ENCODE data around the gene OR6S1.
A peak's percentile ranks its signal among the peaks of the same experiment; 100 is the strongest.
"Not testable (repeated sequence)": the region's sequence is repeated elsewhere in the genome, so short reads cannot be mapped to it uniquely, and the experiment has no call there.

The OR6S1 gene

DNA sequence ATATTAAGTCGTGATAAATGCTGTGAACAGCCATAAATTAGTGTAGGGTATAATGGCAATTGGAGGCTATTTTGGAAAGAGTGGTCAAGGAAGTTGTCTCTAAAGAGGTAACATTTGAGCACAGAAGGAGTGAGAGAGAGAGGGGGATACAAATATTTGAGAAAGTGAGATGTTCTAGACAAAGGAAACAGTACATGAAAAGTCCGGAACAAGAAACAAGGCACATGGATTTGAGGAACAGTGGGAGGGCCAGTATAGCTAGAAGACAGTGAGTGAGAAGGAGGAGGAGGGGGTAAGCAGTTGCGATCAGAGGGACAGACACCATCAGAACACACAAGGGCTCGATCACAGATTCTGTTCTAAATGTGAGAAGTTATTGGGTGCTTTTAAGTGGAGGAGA is 30.2 kb downstream of the OR6S1 start:
- no peak for DNase-seq (ENCODE audit: low read depth in 2 of 2, low spot score in 1 of 2)

DNA sequence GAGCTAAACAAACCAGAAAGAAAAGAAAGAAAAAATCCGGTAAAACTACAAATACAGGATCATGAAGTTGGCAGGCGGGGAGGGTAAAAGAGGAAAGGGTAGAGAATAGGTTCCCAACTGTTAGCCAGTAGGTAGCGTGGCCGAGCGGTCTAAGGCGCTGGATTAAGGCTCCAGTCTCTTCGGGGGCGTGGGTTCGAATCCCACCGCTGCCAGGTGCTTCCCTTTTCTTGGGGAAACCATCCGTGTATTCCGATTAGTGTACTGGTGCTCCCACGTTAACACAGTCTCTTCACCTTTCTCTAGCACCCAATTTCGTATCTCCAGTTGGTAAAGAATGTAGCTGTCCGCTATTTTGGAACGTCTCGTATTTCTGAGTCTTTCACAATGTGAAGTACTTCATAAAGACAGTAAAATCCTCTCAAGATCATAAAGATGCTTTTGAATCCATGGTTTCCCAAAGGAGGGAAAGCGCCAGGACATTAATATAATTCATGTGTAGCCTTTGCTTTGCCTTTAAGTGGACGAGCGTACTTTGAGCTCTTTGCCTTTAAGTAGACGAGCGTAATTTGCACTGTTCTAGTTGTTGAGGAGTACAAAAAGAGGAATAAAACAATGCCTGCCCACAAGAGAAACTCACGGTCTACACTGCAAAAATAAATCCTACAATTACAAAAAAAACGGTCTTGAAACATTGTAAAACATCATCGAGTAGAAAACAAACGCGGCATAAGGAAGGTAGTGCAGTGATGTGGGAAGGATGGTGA is 31.3 kb downstream of the OR6S1 start:
- DNase-seq (ENCODE audit: low read depth in 2 of 2, low spot score in 1 of 2), result peak; percentile 51 to 53

DNA sequence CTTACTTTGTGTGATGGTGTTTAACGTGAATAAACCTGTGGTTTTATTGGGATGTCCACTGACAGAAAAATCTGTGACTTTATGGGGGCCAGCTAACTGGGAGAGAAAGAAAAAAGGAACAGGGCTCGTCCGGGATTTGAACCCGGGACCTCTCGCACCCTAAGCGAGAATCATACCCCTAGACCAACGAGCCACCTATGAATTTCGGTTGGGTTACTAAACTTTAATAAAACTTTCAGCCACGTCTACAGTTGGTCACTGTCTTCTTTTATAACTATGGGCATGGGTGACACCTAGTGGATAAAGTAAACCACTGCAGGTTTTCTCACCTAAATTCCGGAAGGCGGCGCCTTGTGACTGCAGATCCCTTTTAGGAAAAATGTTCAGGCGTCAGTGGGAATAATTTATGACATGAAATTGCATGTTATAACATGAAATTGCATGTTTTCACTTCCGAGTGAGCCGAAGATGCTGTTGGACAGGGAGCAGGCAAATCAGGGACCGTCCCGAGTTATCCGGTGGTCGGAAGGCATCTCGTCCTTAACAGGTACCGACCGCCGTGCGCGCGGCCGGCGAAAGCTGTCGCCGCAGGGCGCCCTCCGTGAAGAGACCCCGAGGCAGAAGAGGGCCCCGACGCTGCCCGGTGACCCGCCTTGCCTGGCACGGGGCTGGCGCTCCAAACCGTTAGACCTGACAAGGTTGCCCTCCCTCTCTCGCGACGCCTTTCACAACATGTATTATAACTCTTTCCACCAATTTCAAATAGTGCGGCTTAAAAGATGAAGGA is 32.1 kb downstream of the OR6S1 start:
- DNase-seq (ENCODE audit: low read depth in 2 of 2, low spot score in 1 of 2), result no peak

DNA sequence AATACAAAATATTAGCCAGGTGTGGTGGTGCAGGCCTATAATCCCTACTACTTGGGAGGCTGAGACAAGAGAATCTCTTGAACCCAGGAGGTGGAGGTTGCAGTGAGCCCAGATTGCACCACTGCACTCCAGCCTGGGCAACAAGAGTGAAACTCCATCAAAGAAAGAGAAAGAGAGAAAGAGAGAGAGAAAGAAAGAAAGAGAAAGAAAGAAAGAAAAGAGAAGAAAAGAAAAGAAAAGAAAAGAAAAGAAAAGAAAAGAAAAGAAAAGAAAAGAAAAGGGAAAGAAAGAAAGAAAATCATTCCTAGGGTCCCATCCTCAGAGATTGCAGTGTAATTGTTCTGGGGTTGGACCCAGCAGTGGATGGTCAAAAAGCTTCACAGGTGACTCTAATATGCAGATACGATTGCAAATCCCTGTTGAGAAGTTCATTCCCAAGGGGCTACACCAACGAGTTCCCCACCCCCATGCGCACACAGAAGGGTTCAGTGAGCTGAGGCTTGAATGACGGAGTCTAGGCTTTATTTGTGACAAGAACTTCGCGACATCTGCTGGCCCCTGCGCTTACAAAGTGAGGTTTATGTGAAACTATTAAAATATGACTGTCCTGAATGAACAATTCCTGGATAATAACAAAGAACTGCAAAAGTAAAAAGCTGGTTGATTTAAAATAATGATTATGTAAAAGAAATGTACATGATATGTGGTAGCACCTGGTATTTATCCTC is 32.9 kb downstream of the OR6S1 start:
- DNase-seq (ENCODE audit: low read depth in 2 of 2, low spot score in 1 of 2), result no peak

DNA sequence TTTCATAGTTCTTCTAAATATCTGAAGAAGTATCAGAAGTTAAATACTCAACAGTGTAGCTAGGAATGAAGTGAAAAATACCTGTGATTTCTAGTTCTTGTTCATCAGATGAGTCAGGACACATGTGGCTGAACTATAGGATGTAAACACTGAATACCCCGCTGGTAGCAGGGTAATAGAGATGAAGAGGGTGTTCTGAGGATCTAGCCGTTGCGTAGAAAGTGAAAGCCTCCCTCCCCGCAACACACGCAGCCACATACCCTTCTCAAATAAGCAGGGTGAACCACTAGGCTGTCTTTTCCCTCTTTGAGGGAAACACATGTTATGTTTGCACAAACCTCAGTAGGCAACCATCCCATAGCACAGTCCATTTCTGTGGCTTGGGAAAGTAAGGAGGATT is 33.9 kb downstream of the OR6S1 start:
- no peak for DNase-seq (ENCODE audit: low read depth in 2 of 2, low spot score in 1 of 2)

DNA sequence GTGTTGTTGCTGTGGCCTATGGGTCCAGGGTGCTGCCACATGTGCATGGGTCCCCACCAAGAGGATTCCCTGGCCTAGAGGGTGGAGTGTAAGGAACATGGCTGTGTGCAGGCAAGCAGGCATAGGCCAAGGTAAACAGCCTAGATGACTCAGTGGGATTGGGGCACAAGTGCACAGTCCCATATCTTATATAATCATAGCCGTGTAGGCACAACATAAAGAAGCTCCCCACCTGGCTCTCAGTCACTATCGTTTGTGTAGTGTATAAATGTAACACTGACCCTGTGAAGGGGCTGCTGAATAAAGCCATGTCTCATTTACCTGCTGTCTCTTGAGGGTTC is 34.6 kb downstream of the OR6S1 start:
- no peak for DNase-seq (ENCODE audit: low read depth in 2 of 2, low spot score in 1 of 2)

DNA sequence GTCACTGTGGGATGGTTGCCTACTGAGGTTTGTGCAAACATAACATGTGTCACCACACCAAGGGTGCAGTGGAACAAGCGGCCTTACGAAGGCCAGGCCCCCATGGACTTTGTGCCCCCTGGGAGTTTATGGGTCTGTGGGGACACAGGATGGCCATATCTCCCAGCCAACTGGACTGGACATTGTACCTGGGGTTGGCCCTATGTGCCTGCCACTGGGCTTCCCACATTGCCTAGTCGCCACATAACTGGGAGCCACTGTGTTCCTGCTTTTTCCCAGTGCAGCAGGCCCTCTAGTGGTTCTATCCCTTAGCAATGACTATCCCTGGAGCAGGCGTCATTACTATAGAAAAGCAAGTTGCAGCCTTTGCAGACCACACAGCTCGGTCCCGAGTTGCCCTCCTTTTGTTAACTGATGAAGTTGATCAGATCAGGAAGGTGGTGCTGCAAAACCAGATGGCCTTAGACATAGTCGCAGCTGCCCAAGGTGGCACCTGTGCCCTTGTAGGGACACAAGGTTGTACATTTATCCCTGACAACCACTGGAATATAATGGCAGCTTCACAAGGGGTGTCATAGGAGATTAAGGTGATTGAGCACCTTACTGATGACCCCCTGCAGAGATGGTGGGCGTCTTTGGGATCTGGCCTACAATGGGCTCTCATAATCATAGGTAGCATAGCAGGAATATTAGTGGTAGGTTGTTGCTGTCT is 35.1 kb downstream of the OR6S1 start:
- DNase-seq (ENCODE audit: low read depth in 2 of 2, low spot score in 1 of 2), result no peak

DNA sequence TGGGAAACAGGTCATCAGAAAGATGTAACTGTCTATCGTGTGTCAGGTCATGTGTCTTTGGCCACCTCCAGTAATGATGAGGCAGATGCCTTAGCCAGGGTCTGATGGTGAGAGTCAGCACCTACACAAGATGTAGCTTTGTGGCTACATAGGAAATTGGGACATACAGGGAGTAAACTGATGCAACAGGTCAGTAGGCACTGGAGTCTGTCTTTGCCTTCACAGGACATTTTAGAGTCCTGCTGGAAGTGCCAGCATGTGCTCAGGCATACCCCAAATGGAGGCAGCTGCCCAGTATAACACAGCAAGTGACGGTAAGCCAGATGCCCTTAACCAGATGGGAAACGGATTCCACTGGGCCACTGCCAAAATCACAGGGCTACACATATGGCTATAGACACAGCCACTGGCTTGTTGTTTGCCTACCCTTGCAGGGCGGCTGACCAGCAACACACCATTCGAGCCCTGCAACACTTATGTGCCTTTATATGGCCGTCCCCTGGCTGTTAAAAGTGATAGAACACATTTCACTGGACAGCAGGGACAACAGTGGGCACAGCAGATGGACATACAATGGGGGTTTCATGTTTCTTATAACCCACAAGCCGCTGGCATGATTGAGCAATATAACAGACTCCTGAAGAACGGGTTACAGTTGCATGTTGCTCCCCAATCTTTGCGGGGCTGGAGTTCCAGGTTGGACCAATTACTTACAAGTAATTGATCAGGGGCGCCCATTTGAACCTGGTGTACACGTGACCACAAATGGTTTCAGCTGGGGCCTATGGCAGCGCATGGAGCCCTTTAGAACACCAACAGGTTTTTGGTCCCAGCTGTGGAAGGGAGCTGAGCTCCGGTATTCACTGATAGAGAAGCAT is 37.4 kb downstream of the OR6S1 start:
- no peak for DNase-seq (ENCODE audit: low read depth in 2 of 2, low spot score in 1 of 2)

DNA sequence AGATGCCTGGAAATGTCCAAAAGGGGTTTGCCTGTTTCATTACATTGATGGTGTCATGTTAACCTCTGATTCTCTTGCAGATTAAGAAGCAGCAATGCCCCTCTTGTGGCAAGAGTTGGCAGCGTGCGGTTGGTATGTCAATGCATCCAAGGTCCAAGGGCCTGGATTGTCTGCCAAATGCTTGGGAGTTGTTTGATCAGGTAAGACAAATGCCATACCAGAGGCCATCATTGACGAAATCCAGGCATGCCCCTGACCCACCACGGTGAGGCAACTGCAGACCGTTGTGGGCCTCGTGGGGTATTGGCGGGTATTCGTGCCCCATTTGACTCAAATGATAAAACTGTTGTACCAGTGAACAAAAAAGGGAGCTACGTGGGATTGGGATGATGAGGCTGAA is 38.9 kb downstream of the OR6S1 start:
- no peak for DNase-seq (ENCODE audit: low read depth in 2 of 2, low spot score in 1 of 2)

DNA sequence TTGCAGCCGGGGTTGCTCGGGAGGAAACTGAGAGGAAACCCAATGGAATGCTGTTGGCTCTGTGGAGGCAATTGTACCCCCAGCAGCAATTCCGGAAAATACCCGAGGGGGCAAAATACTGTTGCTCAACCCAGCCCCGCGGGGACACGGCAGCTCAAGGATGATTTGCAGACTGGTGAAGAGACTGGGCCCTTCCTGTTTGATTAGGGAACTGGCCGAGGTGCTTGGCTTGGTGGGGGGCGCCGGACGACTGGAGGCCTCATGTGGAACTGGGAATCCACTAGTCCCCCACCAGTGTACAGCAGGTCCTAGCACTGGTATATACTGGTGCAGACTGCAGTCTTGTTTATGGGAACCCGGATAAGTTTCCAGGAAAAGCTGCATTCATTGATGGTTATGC is 40.0 kb downstream of the OR6S1 start:
- DNase-seq (ENCODE audit: low read depth in 2 of 2, low spot score in 1 of 2), result no peak

DNA sequence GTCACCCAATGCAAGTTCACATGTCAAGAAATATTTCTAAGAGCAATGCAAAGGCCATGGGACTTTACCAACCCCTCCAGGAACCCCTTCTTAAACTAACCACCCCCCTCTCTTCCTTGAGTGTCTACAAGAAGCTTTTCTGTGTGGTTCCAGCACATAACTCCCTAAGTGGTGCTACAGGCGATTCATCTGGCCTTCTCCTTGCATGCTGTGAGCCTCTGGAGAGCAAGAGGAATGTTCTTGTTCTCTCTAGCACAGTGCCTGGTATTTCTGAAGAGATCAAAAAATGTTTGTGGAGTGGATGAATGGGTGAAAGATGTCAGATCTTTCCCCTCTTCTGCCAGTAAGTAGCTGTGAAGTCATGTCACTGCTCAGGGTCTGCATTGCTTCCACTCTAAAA is 44.4 kb downstream of the OR6S1 start:
- DNase-seq (ENCODE audit: low read depth in 2 of 2, low spot score in 1 of 2), result no peak

DNA sequence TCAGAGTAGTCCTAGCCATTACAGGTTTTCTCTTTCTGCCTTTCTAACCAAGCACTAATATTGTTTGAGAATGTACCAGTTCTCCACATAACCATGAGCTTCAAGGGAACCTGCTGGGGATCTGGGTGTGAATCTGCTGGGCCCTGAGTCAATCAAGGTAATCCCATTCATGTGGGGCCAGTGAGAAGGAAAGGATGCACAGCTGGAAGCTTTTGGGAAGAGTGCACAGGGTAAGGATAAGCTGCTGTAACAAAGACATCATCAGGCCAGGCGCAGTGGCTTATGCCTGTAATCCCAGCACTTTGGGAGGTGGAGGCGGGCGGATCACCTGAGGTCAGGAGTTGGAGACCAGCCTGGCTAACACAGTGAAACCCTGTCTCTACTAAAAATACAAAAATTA is 45.8 kb downstream of the OR6S1 start:
- DNase-seq (ENCODE audit: low read depth in 2 of 2, low spot score in 1 of 2), result not testable (repeated sequence)

DNA sequence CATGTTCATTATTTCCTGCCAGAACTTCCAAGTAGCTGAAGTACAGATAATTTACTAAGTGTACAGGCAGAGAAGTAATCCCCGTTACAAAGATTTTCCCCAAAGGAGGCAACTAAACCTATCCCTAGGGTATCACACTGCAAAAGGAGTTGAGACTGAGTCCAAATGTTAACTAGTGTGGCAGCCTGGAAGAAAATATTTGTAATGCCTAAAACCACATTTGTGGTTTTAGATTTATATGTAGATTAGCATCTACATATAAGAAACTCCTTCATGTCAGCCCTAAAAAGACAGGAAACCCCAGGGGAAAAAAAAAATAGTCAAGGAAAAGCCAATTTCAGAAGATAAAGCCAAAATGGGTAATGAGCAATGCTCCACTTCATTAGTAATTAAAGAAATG is 48.9 kb downstream of the OR6S1 start:
- DNase-seq (ENCODE audit: low read depth in 2 of 2, low spot score in 1 of 2), result no peak

DNA sequence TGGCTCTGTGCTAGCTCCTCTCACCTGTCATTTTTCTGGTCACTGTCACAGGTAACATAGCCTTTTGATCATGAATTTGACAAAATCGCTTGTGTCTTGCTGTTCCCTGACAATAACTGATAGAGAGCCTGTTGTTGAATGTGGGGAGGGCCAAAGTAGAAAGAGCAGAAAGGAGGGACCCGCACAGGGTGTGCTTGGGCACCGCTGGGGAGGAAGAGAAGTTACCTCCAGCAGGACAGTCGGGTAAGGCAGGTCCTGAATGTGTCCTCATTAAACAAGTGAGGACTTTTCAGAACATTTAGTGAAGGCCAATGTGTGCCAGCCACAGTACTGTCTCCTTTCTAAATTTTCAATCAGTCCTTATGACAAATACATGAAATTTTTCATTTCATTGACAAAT is 50.3 kb downstream of the OR6S1 start, which contains the start of gene RNASE12:
RNASE12 (minus strand) TSS at position 142 of the 400 bp plus-strand sequence. CDS start 653 bp downstream, outside the sequence.
- no peak for DNase-seq (ENCODE audit: low read depth in 2 of 2, low spot score in 1 of 2)

Data from stimulated activated CD8-positive, alpha-beta memory T cell treated with anti-CD3 and anti-CD28 coated beads, Interleukin-4, amount 100 ng/mL, for 1 hour (primary cell).